Neuron (in vitro differentiated cells): ENCODE data around the gene VPS54.

Source experiments
- H2AFZ ChIP-seq: one replicate; pipeline ENCODE4 v1.6.1; 2013; ENCODE audit warnings: low read depth, mild to moderate bottlenecking, inconsistent platforms, low read length, moderate library complexity
- H3K27me3 ChIP-seq: one replicate; pipeline ENCODE4 v1.6.1; 2013; ENCODE audit warnings: low read length; ENCODE audit not compliant: insufficient read depth
- H3K36me3 ChIP-seq: one replicate; pipeline ENCODE4 v1.6.1; 2013; ENCODE audit warnings: low read length; ENCODE audit not compliant: insufficient read depth
- H3K4me1 ChIP-seq: one replicate; pipeline ENCODE4 v1.6.1; 2013; ENCODE audit warnings: low read length; ENCODE audit not compliant: insufficient read depth
- H3K4me3 ChIP-seq: 2 replicates; pipeline ENCODE4 v1.5.1; 2013; ENCODE audit warnings: mild to moderate bottlenecking, low read length, moderate library complexity
- H3K9me3 ChIP-seq: one replicate; pipeline ENCODE4 v1.6.1; 2013; ENCODE audit warnings: low read length

VPS54 gene

DNA sequence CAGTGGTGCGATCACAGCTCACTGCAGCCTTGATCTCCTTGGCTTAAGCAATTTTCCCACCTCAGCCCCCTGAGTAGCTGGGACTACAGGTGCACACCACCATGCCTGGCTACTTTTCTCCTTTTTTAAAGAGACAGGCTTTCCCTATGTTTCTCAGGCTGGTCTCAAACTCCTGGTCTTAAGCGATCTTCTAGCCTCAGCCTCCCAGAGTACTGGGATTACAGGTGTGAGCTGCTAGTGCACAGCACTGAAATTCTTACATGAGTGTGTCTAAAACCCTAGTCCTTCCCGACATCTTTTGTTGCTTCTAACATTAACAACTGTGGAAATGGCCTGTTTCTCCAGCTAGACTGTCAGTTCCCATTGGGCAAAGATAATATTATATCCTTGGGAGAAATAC is 174.6 kb downstream of the VPS54 start:
- H3K4me1 ChIP-seq: peaks cover 36% of the 10 kb centered on the region
- H3K36me3 ChIP-seq: peaks cover 2% of the 10 kb centered on the region
- H3K9me3 ChIP-seq: no peaks in the 10 kb centered on the region
- H2AFZ ChIP-seq: no peak overlapping the region
- H3K27me3 ChIP-seq: no peaks in the 10 kb centered on the region
- no peak overlapping the region for H3K4me3 ChIP-seq

GRCh38 chr2:63843791-63844190 is 175.4 kb downstream of the VPS54 start:
- H3K27me3 ChIP-seq: no peaks in the 10 kb centered on the region
- H3K9me3 ChIP-seq: no peaks in the 10 kb centered on the region
- H3K4me3 ChIP-seq: peak overlapping the region; percentile 62
- no peak overlapping the region for H2AFZ ChIP-seq
- peaks cover 28% of the 10 kb centered on the region for H3K4me1 ChIP-seq
- H3K36me3 ChIP-seq: peaks cover 2% of the 10 kb centered on the region

- H3K27me3 ChIP-seq: no peaks in the 10 kb centered on the region
- peak overlapping the region; percentile 21 for H2AFZ ChIP-seq
- peak overlapping the region; percentile 62 for H3K4me3 ChIP-seq
- no peaks in the 10 kb centered on the region for H3K9me3 ChIP-seq
- H3K36me3 ChIP-seq: peaks cover 2% of the 10 kb centered on the region
- H3K4me1 ChIP-seq: peaks cover 26% of the 10 kb centered on the region
Measured at GRCh38 chr2:63843093-63843492, 176.1 kb downstream of the VPS54 start.

GRCh38 chr2:63842149-63843061 is 176.8 kb downstream of the VPS54 start:
- H3K9me3 ChIP-seq: no peaks in the 10 kb centered on the region
- H2AFZ ChIP-seq: peak overlapping the region; percentile 54
- H3K27me3 ChIP-seq: no peaks in the 10 kb centered on the region
- H3K36me3 ChIP-seq: no peaks in the 10 kb centered on the region
- H3K4me1 ChIP-seq: peaks cover 26% of the 10 kb centered on the region
- peak overlapping the region; percentile 62 for H3K4me3 ChIP-seq
